PC-3 (cell line): ENCODE measurements around the gene PRPF39.

ENCODE experiments used
- CTCF ChIP-seq: fragments of 300-600 bp; sonication (generic); conservative IDR thresholded peaks from 2 replicates; pipeline ENCODE4 v1.5.1; 2017; ENCODE audit warnings: antibody characterized with exemption, low read depth, mild to moderate bottlenecking, low read length
- EZH2 ChIP-seq: fragments of 300-600 bp; sonication (generic); IDR thresholded peaks from one replicate; pipeline ENCODE4 v1.6.1; 2017; ENCODE audit warnings: antibody characterized with exemption, mild to moderate bottlenecking, low read length; ENCODE audit not compliant: unreplicated experiment
- EZH2phosphoT487 ChIP-seq: fragments of 300-600 bp; sonication (generic); IDR thresholded peaks from 2 replicates; pipeline ENCODE4 v1.6.1; 2018; ENCODE audit warnings: mild to moderate bottlenecking, antibody characterized with exemption, low read length, borderline replicate concordance

GRCh38 chr14:45150386-45150890, 66.5 kb downstream of the PRPF39 start:
- no peak for TF ChIP-seq CTCF
- TF ChIP-seq EZH2phosphoT487: no peak
- no peak for TF ChIP-seq EZH2
